Measurements from ENCODE around the gene LYPD6.

- TF ChIP-seq, protein P1, sequence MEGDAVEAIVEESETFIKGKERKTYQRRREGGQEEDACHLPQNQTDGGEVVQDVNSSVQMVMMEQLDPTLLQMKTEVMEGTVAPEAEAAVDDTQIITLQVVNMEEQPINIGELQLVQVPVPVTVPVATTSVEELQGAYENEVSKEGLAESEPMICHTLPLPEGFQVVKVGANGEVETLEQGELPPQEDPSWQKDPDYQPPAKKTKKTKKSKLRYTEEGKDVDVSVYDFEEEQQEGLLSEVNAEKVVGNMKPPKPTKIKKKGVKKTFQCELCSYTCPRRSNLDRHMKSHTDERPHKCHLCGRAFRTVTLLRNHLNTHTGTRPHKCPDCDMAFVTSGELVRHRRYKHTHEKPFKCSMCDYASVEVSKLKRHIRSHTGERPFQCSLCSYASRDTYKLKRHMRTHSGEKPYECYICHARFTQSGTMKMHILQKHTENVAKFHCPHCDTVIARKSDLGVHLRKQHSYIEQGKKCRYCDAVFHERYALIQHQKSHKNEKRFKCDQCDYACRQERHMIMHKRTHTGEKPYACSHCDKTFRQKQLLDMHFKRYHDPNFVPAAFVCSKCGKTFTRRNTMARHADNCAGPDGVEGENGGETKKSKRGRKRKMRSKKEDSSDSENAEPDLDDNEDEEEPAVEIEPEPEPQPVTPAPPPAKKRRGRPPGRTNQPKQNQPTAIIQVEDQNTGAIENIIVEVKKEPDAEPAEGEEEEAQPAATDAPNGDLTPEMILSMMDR (IDR thresholded peaks at IDR 0.05; ENCODE audit: insufficient read depth, low read length) = no peak
- no peak for TF ChIP-seq SPI1 (IDR thresholded peaks at IDR 0.05; ENCODE audit: borderline replicate concordance, low read depth)
- TF ChIP-seq GABPA (IDR thresholded peaks at IDR 0.05; ENCODE audit: low read depth) = no peak
- TF ChIP-seq REST (IDR thresholded peaks at IDR 0.05; ENCODE audit: insufficient replicate concordance, low read depth) = no peak
- TF ChIP-seq POLR2AphosphoS5 (IDR thresholded peaks at IDR 0.05; ENCODE audit: low read depth) = no peak
Measured at GRCh38 chr2:149463328-149464002, 133.1 kb downstream of the LYPD6 start.

All from HL-60 (cell line).